Sciatic nerve (tissue), 2 donors: ENCODE data around the gene TUBG2. TPM values are rescaled to one million over a fixed set of nuclear protein-coding genes. Genes with fewer than 3 reads are reported as not detected.
A peak's percentile ranks its signal among the peaks of the same experiment; 100 is the strongest.

Experiments used
- ATAC-seq: fragments of 200-7000 bp; cut with Tn5 transposase; one replicate; pipeline ENCODE4 v1.9.1; 2020; ENCODE audit warnings: mild to moderate bottlenecking, moderate library complexity
- DNase-seq: peaks from one replicate; pipeline ENCODE4 v3.0.0-alpha.2; 2020; ENCODE audit warnings: low spot score
- intact Hi-C: fragments of 100-400 bp; cut with DNase I; formaldehyde crosslinking; loops from one replicate; pipeline ENCODE4 v1.14.2; 2022
- total RNA-seq: library from RNA; stranded (reverse); fragmentation: NEBNext Ultra II Directional; extraction: Animal tissue kit (Norgen Biotek cat#: 25700); gene quantifications from one replicate; pipeline ENCODE4 v1.2.1, GENCODE V29; 2021
- donor health status: DM: no; HTN: no; CAD: no.
- donor health status: DM: no; HTN: no; CAD: no.

Gene TUBG2
- total RNA-seq, 1 donor from 2014 or later: 46.8 TPM

GRCh38 chr17:42675348-42675964 is 16.4 kb downstream of the TUBG2 start:
- no peak for DNase-seq
- no peak for ATAC-seq

DNA sequence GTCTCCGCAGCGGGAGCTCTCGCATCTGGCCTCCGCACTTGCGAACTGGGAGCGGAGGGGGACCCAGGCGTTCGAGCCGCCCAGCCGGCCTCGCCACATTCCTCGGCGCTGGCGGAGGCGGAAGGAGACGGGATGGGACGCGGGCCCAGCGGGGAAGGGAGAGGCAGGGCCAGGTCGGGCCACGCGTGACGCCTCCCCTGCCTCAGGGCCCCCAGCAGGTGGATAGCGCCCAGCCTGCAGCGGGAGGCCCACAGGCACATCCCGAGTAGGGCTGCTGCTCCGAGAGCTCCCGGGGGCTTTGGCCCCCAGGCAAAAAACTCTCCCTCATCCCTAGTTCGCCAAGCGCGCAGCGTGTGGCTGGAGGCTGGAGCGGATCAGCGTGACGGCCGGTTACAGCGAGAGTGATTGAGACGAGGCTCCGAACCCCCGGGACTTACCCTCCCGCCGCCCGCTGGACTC is 16.9 kb downstream of the TUBG2 start:
- DNase-seq (no peak), ATAC-seq (no peak)
- intact Hi-C loops: no loop called here

More at GRCh38 chr17:42675348-42675964, 16.4 kb downstream of the TUBG2 start:
- intact Hi-C loops: no loop called here

DNA sequence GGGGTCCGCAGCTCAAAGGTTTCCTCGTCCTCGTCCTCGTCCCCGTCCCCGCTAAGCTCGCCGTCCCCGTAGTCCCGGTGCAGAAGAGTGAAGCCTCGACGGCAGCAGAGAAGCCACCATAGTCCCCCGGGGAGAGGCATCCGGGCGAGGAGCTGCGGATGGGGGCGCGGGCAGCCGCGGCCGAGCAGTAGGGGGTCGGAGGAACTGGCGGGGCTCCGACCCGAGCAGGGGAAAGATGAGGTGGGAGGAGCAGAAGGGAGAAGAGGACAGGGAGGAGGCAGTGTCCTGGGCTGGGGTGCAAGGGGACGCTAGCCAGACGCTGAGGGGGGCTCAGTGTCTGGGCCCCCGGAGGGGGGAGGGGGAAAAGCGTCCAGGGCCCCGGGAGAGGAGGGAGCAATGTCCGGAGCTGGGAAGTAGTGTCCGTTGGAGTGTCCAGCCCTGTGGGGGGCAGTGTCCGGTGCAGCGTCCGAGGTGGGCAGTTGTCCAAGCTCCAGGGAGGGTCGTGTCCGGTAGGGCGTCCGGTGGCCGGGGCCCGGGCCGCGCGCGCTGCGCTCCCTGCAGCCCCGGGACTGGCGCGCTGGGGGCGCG is 17.4 kb downstream of the TUBG2 start, which contains the start of gene PLEKHH3:
Gene PLEKHH3, minus strand, starts transcription at position 571 of the 588 bp plus-strand sequence. Its CDS starts 431 bp downstream, at position 140.
- intact Hi-C loops: no loop called here
- no peak for DNase-seq
- ATAC-seq: no peak

- ATAC-seq: peak; percentile 89
- intact Hi-C loops: no loop called here
- DNase-seq: peak; percentile 100
Measured at GRCh38 chr17:42677012-42677857, 18.2 kb downstream of the TUBG2 start.

- intact Hi-C loops: no loop called here
- DNase-seq (peak; percentile 92), ATAC-seq (peak; percentile 53)
Measured at GRCh38 chr17:42677921-42678781, 19.1 kb downstream of the TUBG2 start.

- no peak for ATAC-seq
- no peak for DNase-seq
- intact Hi-C loops: no loop called here
Measured at GRCh38 chr17:42678951-42679491, 19.9 kb downstream of the TUBG2 start.

DNA sequence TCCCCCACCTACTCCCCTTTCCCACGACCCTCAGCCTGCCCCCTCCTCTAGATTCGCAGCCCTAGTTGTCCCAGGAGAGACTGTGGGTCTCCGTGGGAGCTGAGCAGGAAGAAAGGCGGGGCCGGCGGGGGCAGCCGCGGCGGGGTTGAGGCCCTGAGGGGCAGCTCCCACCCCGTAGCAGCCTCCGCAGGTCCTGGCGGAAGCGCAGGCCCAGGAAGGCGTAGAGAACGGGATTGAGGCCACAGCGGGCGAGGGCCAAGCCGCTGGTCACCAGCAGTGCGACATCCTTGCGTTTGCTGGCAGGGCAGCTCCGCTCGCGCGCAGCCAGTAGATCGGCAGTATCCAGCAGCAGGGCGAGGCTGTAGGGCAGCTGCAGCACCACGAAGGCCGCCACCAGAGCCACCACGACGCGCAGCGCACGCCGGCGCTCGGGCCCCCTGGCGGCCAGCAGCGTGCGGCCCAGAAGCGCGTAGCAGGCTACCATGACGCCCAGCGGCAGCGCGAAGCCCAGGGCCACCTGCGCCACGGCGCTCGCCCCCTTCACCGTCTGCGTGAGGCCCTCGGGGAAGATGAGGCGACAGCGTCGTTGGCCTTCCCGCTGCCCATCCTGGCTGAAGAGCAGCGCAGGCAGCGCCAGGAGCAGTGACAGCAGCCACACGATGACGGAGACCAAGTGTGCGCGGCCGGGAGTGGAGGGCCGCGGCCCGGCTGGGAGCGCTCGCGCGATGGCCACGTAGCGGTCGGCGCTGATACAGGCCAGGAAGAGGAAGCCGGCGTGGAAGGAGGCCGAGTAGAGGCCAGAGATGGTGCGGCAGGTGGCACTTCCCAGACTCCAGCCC is 20.6 kb downstream of the TUBG2 start:
- intact Hi-C loops: no loop called here
- DNase-seq (peak; percentile 82), ATAC-seq (peak; percentile 22)

DNA sequence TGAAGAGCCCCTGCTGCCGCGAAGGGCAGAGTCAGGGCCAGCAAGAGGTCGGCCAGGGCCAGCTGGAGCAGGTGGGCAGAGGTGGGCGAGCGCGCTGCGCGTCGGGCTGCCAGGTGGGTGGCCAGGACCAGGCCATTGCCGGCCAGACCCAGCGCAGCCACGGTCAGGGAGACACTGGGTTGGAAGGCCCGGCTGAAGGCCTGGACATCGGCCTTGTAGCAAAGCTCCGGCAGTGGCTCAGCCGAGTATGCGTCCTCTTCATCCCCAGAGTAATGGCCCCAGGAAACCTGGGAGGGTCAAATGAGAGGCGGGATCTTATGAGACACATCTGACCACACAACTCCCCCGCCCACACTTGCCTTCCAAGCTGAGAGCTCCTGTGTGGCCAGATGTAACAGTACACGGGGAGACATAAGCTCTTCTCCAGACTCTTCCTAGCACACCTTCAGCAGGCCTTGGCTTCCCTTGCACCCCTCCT is 21.3 kb downstream of the TUBG2 start:
- intact Hi-C loops: no loop called here
- ATAC-seq (no peak), DNase-seq (no peak)

DNA sequence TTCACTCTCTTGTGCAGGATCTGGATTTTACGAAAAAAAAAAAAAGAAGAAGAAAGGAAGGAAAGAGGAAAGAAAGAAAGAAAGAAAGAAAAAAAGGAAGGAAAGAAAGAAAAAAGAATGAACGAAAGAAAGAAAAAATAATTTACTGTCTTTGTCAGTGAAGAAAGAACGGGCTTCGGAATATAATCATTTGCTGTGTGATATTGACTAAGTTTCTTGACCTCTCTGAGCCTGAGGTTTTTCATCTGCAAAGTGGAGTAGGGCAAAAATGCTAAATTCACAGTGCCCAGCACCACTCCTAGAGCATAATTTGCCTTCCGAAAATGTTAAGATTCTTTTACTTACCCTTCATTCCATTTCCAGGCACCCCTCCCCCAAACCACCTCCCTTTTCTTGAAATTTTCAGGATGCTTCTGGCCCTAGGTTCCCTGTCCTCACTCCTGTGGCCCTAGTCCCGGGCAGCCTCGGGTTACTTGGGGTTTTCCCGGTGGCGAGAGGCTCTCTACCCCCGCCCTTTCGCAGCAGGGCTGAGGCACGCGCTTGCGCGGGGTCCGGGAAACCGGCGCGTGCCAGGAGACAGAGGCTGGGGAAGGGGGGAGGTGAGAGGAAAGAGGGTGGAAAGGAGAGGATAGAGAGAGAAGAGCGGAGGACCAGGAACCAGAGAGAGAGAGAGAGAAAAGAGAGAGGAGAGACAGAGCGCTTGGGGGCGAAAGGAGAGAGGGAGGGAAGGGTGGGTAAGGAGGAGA is 23.1 kb downstream of the TUBG2 start, which contains the start of gene CNTNAP1:
Gene CNTNAP1, plus strand, starts transcription at position 556 of the 746 bp plus-strand sequence. CDS start 299 bp downstream, outside the sequence.
- peak; percentile 45 for ATAC-seq
- intact Hi-C loops: no loop called here
- peak; percentile 87 for DNase-seq

- DNase-seq: no peak
- ATAC-seq: peak; percentile 1
- intact Hi-C loops: no loop called here
Measured at GRCh38 chr17:42682722-42683403, 23.8 kb downstream of the TUBG2 start.

- DNase-seq (no peak), ATAC-seq (peak; percentile 5)
Measured at GRCh38 chr17:42683407-42684034, 24.4 kb downstream of the TUBG2 start.

DNA sequence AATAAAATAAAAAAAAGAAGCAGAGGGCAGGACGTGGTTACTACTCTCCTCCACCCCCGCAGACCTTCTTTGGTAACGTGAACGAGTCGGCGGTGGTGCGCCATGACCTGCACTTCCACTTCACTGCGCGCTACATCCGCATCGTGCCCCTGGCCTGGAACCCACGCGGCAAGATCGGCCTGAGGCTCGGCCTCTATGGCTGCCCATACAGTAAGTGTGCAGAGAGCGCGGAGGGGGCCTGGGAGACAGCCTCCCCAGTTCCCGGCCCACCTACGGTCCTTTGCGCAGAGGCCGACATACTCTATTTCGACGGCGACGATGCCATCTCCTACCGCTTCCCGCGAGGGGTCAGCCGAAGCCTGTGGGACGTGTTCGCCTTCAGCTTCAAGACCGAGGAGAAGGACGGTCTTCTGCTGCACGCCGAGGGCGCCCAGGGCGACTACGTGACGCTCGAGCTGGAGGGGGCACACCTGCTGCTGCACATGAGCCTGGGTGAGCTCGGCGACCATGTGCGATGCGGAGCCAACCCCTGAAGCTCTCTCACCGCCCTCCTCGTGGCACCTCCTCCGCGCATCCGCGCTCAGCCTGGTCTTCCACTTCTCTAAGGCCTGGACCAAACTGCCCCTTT is 26.0 kb downstream of the TUBG2 start:
- ATAC-seq (no peak), DNase-seq (no peak)
- intact Hi-C loops: no loop called here

More at GRCh38 chr17:42683407-42684034, 24.4 kb downstream of the TUBG2 start:
- intact Hi-C loops: no loop called here

- DNase-seq: no peak
- intact Hi-C loops: no loop called here
- ATAC-seq: no peak
Measured at GRCh38 chr17:42685831-42686230, 26.7 kb downstream of the TUBG2 start.

DNA sequence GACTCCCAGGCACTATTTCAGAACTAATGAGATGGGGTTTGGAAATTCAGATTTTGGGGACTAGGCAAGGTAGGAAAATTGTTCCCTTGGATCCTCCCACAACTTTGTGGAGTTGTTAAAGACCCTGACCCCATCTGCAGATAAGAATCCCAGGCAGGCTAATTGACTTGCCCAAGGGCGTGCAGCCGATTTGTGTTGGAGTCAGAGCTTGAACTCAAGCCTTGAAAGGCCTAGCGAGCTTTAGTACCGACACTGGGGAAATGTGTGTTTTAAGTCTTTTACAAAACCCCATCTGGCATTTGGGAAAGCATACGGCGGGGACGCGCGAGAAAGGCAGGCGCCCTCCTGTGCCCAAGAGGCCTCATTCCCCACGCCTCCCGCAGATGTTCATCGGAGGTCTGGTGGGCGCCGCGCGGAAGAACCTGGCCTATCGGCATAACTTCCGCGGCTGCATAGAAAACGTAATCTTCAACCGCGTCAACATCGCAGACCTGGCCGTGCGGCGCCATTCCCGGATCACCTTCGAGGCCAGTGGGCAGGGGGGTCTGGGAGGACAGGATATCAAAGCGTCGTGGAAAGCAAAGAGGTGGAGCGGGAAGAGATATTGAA is 27.5 kb downstream of the TUBG2 start:
- intact Hi-C loops: no loop called here
- no peak for ATAC-seq

DNA sequence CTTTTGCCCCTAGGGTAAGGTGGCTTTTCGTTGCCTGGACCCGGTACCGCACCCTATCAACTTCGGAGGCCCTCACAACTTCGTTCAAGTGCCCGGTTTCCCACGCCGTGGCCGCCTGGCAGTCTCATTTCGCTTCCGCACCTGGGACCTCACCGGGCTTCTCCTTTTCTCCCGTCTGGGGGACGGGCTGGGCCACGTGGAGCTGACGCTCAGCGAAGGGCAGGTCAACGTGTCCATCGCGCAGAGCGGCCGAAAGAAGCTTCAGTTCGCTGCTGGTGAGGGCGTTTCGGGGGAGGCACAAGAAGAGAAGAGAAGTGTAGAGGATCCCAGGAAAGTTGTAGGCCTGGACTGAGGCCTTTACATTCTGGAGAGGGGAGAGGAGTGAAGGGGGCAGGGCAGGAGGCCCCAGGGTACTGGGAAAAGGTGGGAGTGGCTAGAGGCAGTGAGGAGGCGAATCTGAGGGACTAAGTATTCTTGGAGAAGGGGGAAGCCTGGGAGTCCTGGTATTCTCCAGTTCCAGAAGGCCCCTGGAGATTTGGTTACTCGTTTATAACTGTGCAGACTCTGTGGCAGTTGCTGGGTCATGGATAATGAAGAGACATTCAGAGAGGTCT is 28.7 kb downstream of the TUBG2 start:
- intact Hi-C loops: no loop called here
- ATAC-seq (no peak), DNase-seq (no peak)

More for the DNA sequence above, 27.5 kb downstream of the TUBG2 start:
- no peak for DNase-seq
